ENCODE data around the gene CAPN3.

Gene CAPN3

DNA sequence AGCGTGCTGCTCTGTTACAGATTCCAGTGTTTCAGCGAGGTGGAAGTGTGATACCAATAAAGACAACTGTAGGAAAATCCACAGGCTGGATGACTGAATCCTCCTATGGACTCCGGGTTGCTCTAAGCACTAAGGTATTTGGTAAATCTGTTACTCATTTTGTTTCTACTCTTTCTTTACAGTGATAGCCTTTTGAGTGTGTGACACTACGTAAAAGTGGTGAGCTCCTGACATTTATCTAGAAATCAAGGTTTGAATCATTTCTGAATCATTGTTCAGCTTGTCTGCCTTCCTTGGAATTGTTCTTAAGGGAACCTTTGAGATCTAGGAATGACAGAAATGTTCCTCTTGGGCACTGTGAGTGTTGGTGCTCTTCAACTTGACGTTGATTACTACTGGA, 11.2 kb upstream of the CAPN3 start:
- no peak overlapping the region for H2AFZ ChIP-seq (ENCODE audit: low read depth, low read length)
- H3K4me2 ChIP-seq (ENCODE audit: low read length), result no peak overlapping the region
- H3K9me3 ChIP-seq (ENCODE audit: insufficient read depth, low read length), result no peaks in the 10 kb centered on the region
- H3K4me3 ChIP-seq (ENCODE audit: low read length), result no peak overlapping the region
- H3K27me3 ChIP-seq (ENCODE audit: low read depth, low read length), result no peaks in the 10 kb centered on the region
- no peak overlapping the region for H3K27ac ChIP-seq (ENCODE audit: low read length)
- no peak overlapping the region for H3K9ac ChIP-seq (ENCODE audit: low read length)
- peaks cover 13% of the 10 kb centered on the region for H3K36me3 ChIP-seq (replicated peaks; ENCODE audit: low read depth, low read length)
- H4K20me1 ChIP-seq (ENCODE audit: insufficient read depth, low read length), result no peaks in the 10 kb centered on the region
- no peaks in the 10 kb centered on the region for H3K4me1 ChIP-seq (ENCODE audit: low read length)
- no peak for TF ChIP-seq EZH2phosphoT487 (IDR thresholded peaks at IDR 0.05; ENCODE audit: low read depth)
- TF ChIP-seq, protein P1, sequence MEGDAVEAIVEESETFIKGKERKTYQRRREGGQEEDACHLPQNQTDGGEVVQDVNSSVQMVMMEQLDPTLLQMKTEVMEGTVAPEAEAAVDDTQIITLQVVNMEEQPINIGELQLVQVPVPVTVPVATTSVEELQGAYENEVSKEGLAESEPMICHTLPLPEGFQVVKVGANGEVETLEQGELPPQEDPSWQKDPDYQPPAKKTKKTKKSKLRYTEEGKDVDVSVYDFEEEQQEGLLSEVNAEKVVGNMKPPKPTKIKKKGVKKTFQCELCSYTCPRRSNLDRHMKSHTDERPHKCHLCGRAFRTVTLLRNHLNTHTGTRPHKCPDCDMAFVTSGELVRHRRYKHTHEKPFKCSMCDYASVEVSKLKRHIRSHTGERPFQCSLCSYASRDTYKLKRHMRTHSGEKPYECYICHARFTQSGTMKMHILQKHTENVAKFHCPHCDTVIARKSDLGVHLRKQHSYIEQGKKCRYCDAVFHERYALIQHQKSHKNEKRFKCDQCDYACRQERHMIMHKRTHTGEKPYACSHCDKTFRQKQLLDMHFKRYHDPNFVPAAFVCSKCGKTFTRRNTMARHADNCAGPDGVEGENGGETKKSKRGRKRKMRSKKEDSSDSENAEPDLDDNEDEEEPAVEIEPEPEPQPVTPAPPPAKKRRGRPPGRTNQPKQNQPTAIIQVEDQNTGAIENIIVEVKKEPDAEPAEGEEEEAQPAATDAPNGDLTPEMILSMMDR (IDR thresholded peaks at IDR 0.05; ENCODE audit: low read depth, low read length), result no peak
- no peaks in the 10 kb centered on the region for H3K79me2 ChIP-seq (ENCODE audit: low read length)

DNA sequence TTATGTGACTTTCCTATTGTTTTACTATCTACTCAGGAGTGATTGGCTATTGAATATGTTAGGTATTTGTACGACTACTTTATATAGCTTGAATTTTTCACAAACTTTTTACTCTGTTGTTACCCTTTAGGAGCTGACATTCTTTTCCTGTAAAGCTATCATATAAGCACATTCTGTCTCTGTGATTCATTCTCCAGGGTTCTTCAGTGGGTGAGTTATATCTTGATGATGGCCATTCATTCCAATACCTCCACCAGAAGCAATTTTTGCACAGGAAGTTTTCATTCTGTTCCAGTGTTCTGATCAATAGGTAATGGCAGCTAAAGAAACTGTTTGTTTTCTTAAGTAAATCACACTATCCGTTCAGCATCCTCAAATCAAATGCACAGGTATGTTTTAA, 10.1 kb upstream of the CAPN3 start:
- Histone ChIP-seq H3K4me1 (ENCODE audit: low read length) (no peaks in the 10 kb centered on the region), H3K27ac (ENCODE audit: low read length) (no peak overlapping the region), H3K36me3 (replicated peaks; ENCODE audit: low read depth, low read length) (peaks cover 17% of the 10 kb centered on the region), H3K27me3 (ENCODE audit: low read depth, low read length) (no peaks in the 10 kb centered on the region), H3K9me3 (ENCODE audit: insufficient read depth, low read length) (no peaks in the 10 kb centered on the region), H3K4me2 (ENCODE audit: low read length) (no peak overlapping the region), H3K79me2 (ENCODE audit: low read length) (no peaks in the 10 kb centered on the region), H3K4me3 (ENCODE audit: low read length) (no peak overlapping the region), H2AFZ (ENCODE audit: low read depth, low read length) (no peak overlapping the region), H3K9ac (ENCODE audit: low read length) (no peak overlapping the region), H4K20me1 (ENCODE audit: insufficient read depth, low read length) (no peaks in the 10 kb centered on the region)
- TF ChIP-seq EZH2phosphoT487 (IDR thresholded peaks at IDR 0.05; ENCODE audit: low read depth), result no peak
- TF ChIP-seq, protein P1 (IDR thresholded peaks at IDR 0.05; ENCODE audit: low read depth, low read length), result no peak

DNA sequence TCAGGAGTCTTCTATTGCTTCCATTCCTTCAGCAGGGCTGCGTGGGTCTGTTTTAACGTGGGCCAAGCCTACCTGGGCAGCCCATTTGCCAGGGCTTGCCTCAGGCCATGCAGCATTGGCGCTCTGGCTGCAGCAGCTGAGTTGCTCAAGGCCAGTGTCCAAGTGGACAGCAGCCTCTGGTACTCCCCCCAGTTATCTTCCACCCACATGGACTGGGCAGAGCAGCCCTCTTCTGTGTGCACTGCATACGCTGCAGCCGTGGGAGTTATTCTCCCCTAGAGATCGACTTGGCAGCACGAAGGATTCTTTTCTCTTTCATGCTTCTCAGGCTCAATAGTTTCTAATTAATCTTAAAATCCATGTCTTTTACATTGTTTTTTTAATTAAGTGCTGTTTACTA, 6.9 kb upstream of the CAPN3 start:
- no peaks in the 10 kb centered on the region for H3K79me2 ChIP-seq (ENCODE audit: low read length)
- peaks cover 19% of the 10 kb centered on the region for H3K36me3 ChIP-seq (replicated peaks; ENCODE audit: low read depth, low read length)
- H3K27ac ChIP-seq (ENCODE audit: low read length), result no peak overlapping the region
- no peaks in the 10 kb centered on the region for H4K20me1 ChIP-seq (ENCODE audit: insufficient read depth, low read length)
- no peaks in the 10 kb centered on the region for H3K4me1 ChIP-seq (ENCODE audit: low read length)
- H3K9ac ChIP-seq (ENCODE audit: low read length), result no peak overlapping the region
- H3K4me2 ChIP-seq (ENCODE audit: low read length), result no peak overlapping the region
- no peak for TF ChIP-seq EZH2phosphoT487 (IDR thresholded peaks at IDR 0.05; ENCODE audit: low read depth)
- TF ChIP-seq, protein P1 (IDR thresholded peaks at IDR 0.05; ENCODE audit: low read depth, low read length), result no peak
- H3K4me3 ChIP-seq (ENCODE audit: low read length), result no peak overlapping the region
- no peak overlapping the region for H2AFZ ChIP-seq (ENCODE audit: low read depth, low read length)
- H3K9me3 ChIP-seq (ENCODE audit: insufficient read depth, low read length), result no peaks in the 10 kb centered on the region
- H3K27me3 ChIP-seq (ENCODE audit: low read depth, low read length), result no peaks in the 10 kb centered on the region

DNA sequence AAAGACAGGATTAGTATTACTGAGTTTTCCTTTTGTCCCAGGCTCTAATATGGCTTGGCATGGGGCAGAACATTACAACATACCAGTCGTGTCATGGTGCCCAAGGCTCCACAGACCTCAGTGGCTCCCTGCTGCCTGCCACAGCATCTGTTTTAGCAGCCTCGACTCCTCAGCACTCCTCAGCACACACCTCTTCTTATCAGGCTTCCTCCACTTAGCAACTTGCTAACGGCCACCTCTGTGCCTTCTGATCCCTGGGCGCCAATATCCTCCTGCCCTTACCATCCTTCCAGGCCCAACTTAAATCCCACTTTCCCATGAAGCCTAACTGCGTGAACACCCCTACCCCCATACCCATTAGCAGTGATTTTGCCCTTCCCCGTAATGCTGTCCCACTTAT, 6.2 kb upstream of the CAPN3 start:
- Histone ChIP-seq H3K4me2 (ENCODE audit: low read length) (no peak overlapping the region), H3K27me3 (ENCODE audit: low read depth, low read length) (no peaks in the 10 kb centered on the region), H3K4me1 (ENCODE audit: low read length) (no peaks in the 10 kb centered on the region), H4K20me1 (ENCODE audit: insufficient read depth, low read length) (no peaks in the 10 kb centered on the region), H3K27ac (ENCODE audit: low read length) (no peak overlapping the region), H2AFZ (ENCODE audit: low read depth, low read length) (no peak overlapping the region), H3K9me3 (ENCODE audit: insufficient read depth, low read length) (no peaks in the 10 kb centered on the region), H3K36me3 (replicated peaks; ENCODE audit: low read depth, low read length) (peaks cover 19% of the 10 kb centered on the region), H3K9ac (ENCODE audit: low read length) (no peak overlapping the region), H3K4me3 (ENCODE audit: low read length) (no peak overlapping the region), H3K79me2 (ENCODE audit: low read length) (no peaks in the 10 kb centered on the region)
- TF ChIP-seq, protein P1 (IDR thresholded peaks at IDR 0.05; ENCODE audit: low read depth, low read length), result no peak
- no peak for TF ChIP-seq EZH2phosphoT487 (IDR thresholded peaks at IDR 0.05; ENCODE audit: low read depth)
